Hematopoietic multipotent progenitor cell treated with erythropoietin and hydrocortisone succinate and interleukin-3 and kit ligand, for 8 days (in vitro differentiated cells): Measurements from ENCODE around the gene NPC1.

Experiments used
- DNase-seq: peaks from one replicate; pipeline ENCODE4 v3.0.0-alpha.2; 2015

The NPC1 gene

DNA sequence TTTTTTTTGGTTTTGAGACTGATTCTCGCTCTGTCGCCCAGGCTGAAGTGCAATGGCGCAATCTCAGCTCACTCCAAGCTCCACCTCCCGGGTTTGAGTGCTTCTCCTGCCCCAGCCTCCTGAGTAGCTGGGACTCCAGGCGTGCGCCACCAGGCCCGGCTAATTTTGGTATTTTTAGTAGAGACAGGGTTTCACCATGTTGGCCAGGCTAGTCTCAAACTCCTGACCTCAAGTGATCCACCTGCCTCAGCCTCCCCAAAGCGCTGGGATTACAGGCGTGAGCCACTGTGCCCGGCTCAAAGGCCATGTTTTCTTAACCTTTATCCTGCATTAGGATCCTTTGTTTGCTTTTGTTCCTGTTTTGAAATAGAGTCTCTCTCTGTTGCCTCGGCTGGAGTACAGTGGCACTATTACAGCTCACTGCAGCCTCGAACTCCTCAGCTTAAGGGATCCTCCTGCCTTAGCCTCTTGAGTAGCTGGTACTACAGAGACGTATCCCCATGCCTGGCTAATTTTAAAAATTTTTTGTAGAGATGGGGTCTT, 41.0 kb downstream of the NPC1 start:
- DNase-seq: no peak

DNA sequence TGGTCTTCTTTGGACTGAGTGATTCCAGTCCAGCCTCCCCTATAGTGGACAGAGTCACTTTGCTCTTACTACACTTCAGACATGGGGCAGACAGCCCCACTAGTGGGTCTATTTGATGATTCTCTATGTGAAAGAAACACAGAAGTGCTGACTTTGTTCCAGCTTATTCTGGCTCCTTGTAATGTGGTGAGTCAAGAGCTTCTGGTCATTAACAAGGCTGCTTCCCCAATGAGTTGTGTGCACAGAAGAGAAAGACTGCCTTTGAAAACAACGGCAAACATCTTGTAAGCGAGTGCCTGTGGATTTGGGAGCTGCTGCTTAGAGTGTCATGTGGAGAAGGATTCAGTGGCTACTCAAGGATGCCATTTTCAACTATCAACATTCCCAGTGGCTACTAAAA, 43.8 kb downstream of the NPC1 start:
- DNase-seq: no peak

DNA sequence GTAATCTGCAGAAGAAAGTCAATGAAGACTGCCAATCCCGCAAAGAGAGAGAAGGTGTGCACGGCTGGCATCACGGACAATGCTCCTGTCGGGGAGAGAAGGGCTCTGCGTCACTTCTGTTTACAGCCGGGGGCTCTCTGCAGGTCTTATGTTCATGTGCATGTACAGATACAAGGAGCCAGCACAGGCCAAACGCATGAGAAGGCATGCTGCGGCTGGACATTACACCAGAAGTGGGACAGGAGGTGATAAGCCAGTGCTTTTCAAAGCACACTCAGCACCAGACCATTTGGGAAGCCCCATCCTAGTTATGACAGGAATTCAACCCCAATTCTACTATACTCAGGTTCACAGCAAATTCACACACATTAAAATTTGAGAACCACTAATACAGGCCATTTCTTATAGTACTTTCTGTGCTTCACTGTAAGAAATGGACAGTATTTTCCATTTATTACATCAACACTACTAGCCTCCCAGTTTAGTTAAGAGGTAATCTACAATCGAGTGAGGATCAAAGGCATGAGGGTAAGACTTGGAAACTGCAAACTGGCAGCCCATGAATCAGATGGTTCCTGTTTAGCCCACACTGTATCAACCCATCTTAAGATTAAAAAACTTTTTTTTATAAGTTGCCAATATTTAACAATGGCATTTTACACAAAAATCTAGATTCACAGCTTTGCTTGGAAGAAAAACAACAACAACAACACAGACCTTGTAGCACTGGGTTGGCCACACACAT, 44.8 kb downstream of the NPC1 start:
- DNase-seq: no peak

DNA sequence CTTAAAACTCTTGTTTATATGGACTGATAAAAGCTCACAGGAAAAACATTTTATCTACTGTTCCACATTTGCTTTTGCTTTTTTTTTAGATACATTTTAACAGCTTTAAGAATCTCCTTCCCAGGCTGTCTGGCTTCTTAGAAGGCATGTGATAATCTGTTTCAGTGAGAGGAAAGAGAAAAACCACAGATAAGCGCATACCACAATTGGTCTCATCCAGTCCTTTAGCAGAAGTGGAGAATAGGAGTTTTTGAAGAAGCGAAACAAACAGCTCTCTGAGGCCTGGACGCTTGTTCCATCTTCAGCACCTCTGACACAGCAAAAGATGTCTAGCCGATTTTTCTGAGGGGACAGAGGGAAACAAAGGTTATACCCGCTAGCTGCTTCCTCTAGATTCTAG, 45.4 kb downstream of the NPC1 start:
- DNase-seq: peak; percentile 89

DNA sequence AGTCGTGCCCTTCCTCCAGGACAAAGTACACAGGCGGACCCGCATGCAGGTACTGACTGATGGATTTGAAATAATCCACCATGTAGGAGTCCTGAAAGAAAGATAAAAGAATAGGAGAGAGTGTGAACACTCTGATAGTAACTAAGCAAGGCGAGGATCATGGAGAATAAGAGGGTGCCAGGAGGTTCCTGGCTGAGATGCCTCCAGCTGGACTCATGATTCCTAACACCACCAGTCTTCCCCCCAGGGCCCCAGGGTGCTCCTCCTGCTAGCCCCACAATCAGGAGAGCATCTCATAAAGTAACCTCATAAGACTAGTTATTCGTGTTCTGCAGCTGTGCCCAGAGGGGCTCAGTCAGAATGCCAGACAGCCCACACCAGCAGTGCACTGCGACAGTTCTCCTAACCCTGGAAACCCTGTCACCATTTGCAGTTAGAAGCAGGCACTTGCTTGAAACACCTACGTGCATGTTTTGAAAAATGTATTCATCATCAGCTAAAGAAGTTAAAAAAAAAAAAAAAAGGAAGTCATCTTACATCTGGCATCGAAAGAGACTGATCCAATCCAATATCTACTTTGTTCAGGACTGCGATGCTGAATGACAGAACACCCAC, 46.3 kb downstream of the NPC1 start:
- DNase-seq: no peak

DNA sequence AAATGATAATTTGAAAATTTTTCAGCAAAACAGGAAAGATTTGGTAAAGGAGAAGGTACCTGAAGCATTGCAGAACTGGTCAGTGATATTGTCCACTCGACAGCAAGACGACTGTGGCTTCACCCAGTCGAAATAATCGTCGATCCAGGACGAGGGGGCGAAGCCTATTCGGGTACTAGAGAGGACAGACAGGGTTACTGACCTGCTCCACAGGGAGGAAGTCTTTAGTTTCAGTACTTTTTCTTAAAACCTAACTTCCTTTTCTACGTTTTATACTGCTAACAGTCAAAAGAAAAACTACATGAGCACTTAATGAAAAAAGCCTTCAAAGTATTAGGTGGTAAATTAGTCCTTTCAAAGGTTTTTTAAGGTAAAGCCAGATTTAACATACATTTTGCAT, 47.0 kb downstream of the NPC1 start:
- DNase-seq: no peak

DNA sequence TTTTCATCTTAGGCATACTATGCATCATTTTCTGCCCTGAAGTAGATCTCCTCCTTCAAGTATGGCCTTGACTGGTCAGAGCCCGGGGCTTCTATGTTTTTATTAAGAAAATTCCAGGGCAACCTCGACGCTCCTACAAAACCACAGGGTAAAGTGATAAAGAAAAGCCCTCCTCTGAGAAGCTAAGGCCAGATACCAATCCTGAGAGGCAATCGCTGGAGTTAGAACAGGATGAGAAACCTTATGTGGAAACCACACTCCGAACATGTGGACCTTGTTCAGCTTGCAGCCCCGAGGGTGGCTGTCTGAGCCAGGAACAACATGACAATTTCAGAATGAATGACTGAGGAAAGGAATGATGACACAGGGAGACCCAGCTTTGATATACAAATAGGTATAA, 47.4 kb downstream of the NPC1 start:
- no peak for DNase-seq

DNA sequence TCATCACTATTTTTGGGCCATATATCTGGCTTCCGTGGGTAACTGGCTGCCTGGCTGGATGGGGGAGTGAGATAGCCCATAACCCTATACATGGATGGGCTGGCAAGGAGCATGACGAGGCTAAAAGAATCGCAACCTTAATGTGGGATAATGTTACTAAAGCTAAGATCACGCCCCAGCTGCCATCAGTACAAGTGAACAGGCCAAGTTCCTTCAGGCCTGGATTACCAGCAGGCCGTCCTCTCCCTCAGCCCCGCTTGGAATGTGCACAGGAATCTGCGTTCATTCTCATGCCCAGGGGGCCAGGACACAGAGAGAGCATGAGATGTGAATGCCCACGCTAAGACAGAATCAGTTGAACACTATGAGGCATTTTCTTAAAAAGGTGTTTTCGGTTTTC, 48.3 kb downstream of the NPC1 start:
- no peak for DNase-seq

DNA sequence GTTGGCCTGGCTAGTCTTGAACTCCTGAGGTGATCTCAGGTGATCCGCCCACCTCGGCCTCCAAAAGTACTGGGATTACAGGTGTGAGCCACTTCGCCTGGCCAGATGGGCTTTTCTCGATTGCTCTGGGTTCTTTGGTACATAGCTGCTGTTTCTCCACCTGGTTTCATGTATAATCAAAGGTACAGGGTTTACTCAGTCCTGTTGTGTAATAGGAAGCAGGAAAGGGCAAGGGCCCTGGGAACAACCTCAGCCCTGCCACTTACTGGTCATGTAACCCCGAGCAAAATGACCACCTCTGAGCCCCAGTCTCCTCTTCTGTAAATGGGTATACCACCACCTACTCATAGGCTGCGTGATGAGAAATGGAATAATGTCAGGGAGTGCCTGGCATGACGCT, 49.0 kb downstream of the NPC1 start:
- DNase-seq: no peak

DNA sequence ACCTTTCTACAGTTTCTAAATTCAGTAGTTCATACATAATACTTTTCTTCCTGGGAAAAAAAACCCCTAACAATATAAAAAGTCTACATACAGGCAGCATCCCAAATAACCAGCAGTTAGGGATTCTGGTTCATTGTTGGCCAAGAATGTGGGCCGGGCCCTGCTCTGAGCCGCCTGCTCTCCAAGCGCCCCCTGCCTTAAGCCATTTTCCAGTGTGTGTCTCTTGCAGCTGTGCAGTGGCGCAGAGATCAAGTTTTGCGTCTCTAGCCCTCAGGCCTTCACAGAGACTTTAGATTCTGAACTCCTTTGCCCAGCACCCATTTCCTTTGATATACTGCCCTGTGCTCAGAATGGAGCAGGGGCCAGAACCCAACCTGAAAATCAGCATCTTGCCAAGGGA, 50.1 kb downstream of the NPC1 start:
- DNase-seq: no peak

DNA sequence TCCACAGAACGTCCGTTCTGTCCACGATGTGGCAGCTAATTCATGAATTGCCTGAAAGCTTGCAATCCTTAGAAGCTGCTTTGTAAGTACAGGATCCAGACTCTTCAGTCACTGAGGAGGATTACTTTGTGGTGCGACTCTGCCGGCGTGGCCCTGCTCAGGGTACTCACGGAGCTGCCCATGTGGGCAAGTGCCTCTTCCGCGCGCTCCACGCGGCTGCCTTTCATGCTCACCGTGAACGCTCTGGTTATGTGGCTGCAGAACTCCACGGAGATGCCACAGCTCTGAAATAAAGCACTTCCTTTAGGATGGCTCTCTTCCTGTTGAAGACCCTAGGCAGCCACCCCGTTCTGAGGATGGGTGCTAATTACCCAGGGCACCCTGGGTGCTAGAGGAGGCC, 52.0 kb downstream of the NPC1 start:
- DNase-seq: no peak

DNA sequence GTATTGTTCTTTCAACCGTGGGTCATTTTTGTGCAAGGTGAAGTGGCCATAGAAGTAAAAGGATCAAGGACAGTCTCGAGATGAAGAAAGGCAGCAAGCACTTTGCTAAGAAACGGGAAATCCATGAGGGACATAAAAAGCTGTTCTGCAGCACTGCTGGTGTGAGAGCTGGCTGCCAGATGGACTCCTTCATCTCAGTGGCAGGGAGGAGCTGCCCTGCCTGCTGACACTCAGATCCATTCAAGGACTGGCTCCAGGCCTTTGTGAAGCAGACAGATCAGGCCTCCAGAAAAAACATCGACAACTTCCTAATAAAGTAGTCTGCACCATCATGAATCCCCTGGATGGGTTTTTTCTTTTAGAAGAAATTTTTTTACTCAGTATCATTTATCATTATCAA, 53.5 kb downstream of the NPC1 start:
- no peak for DNase-seq

DNA sequence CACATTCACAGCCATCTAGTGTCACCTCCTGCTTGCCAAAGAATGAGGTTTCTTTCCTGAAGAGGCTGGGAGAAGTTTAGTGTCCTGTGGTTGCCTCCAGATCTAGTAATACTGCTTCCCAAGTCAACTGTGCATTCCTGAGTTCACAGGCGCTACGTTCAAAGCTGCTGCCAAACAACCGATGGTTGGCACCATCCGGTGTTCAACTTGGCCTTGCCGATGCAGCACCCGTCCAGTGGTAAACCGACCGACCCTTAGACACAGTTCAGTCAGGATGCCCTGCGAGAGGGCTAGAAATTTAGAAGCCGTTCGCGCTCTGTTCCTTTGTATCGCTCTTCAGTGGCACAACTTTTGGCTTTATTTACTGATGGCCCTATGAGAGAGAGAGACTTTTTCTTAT, 54.4 kb downstream of the NPC1 start:
- no peak for DNase-seq

DNA sequence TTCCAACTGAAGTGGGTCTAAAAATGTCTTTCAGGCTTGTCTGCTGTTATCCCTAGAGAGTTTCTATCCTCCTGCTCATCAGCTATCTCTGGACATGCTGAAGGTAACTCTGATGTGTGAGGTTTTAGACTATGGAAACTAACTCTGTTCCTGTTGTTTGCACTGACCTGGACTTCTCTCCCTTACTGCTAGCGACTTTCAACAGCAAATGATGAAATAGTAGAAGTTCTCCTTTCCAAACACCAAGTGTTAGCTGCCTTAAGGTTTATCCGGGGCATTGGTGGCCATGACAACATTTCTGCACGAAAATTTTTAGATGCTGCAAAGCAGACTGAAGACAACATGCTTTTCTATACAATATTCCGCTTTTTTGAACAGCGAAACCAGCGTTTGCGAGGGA, 56.1 kb downstream of the NPC1 start:
- DNase-seq: no peak

DNA sequence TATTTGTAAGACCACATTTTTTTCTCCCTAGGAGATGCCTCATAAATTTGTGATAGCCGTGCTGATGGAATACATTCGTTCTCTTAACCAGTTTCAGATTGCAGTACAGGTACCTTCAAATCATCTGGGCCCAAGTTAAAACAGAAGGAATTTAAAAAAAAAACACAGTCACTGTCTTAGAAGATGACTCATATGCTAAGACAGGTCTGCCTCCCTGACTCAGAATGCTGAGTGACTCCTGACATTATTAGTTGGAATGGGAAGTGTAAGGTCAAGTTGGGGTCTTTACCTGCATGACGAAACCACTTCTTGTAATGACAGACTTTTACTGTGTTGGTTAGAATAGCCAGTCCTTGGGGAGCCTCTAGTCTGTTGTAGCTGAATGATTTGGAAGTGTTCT, 56.7 kb downstream of the NPC1 start:
- no peak for DNase-seq

DNA sequence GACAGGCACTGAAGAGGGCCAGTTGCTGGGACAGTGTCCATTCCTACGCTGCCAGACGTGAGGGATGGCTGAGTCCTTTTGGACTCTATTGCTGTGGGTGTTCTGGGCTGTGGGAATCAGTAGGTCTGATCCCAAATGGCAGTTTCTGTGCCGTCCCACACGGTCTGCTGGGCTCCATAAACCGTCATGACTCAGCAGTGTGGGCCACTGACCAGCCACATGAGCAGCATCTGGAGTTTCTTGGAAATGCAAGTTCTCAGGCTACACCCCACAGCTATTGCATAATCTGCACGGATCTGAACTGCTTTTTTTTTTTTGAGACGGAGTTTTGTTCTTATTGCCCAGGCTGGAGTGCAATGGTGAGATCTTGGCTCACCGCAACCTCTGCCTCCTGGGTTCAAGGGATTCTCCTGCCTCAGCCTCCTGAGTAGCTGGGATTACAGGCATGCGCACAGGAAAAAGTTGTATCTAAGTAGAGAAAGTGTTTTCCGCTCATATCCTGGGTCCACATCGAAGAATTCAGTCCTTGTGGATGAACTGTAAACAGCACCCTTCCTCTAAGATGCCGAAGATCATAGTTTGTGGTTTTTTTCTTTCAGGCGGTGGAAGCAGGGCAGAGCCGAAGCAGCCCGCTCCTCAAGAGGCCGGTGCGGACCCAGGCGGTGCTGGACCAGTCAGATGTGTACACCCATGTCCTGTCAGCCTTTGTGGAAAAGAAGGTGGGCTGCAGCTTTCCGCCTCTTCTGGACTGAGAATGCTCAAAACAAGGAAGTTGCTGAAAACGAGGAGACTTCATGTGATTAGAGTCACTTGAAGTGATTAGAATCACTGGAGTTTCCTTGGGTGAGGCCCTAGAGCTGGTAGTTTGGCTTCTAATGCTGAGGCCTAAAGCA, 57.5 kb downstream of the NPC1 start:
- peak; percentile 14 for DNase-seq

DNA sequence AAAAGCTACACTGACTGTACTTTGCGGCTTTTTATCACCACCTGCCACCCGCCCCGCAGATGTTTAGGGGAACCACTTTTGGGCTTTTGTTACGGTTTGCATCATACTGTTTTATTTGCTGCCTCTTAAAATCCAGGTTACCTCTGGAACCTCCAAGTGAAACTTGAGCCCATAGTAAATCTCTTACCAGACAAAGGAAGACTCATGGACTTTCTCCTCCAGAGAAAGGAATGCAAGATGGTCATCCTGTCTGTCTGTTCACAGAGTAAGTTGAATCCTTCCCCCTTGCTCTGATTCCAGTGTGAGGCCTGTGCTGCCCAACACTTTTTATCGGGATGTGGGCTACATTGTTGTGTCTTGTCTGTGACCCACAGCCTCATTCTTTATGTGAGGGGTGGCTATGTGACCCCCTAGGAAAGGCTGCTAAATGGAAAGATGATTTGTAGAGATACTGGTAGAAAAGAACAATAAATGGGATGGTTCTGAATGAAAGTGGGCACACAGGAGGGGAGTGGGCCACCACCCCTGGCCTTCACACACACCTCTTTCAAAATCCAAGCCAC, 59.7 kb downstream of the NPC1 start:
- DNase-seq: no peak

DNA sequence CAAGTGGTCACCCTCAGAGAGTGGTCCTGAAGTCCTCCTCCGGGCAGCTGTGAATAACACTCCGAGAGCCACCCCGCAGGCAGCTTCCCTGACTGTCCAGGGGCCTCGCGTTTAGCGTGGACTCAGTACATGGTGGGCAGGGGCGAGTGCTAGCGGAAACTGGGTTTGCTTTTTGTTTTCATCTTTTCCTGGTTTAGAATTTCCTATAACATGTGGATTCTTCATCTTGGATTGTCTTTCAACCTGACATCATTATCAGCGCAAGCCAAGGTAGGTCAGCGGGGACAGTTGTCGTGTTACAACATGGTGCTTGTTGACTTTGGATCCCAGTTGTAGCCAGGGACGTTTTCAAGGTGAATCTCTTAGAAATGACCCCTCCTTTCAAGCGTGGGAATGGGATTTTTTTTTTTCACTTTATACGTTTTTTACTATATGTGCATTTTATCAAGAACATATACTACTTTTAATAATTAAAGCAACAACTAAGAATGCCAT, 62.0 kb downstream of the NPC1 start:
- no peak for DNase-seq

DNA sequence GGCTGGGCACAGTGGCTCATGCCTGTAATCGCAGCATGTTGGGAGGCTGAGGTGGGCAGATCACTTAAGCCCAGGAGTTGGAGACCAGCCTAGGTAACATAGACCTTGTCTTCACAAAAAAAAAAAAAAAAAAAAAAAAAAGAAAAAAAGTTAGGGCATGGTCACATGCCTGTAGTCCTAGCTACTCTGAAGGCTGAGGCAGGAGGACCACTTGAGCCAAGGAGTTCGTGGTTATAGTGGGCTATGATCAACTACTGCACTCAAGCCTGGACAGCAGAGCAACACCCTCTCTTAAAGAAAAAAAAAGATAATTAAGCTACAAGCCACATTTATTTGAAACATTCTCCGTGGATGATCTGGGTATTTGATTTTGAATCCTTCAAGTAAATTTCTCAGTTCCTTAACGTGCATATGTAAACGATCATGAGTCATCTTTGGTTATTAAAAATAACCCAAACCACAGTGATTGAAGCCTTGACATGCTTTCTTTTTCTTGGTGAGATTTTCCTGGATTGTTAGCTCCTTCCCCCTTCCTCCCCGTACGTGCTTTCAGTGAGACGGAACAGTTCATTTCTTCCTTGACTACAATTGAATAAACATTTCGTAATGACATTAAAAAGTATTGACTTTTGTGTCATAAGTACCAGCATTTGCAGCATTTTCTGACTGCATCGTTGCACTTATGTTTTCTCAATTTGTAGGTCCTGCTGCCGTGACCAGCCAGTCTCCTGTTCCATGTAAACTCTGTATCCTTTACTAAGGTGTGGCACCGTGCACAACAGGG, 62.7 kb downstream of the NPC1 start:
- DNase-seq: no peak

DNA sequence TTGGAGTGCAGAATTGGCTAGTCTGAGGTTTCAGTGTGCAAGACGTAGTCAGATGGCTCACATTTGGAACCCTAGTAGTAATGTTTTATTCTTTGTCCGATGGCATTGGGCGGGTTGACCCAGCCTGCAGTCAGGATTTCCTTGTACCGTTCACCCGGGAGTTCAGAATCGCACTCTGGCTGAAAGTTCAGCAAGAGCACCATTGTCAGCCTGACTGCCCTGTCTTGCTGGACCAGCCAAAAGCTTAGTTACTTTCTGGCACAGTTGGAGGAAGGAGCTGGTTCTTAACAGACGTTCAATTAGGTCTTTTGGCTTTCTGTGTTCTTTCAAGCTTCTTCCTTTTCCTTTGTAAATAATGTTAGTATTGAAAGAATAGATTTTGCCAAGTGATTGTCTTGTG, 64.4 kb downstream of the NPC1 start:
- no peak for DNase-seq

DNA sequence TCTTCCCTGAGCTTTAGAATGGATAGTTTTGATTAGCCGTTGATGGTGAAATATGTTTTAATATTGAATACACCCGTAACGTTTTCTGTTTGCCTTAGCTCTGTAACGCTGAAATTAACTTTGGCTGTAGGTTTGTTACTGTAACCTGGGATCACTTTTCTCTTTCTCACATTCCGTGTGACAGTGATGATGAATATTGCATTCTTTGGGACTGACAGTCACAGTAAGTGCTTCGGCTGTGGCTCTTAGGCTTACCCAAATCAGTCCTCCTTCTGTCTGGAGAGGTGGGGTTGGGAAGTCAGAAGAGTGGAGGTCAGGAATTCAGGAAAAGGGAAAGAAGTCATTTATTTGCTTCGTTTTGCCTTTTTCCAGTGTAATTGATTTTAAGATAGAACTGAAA, 65.0 kb downstream of the NPC1 start:
- DNase-seq: no peak

DNA sequence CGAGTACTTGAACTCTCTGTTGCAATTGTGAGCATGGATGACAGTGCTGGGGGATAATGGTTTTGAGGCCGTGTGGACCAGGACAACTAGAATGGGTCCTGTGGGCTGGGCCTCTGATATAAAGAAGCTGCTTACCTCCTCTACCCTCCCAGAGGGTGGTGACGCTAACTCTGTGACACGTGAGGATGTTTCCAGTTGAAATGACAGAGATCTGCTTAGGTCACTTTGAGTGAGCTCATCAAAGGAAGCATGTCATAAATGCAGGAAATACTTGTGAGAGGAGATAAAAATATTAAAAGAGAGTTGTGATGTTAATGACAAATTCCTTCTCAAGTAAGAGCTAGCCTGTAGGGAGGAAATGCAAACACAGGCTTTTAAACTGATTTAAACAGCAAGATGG, 66.6 kb downstream of the NPC1 start:
- DNase-seq: no peak
